ENCODE results near the gene NPAS4.

GRCh38 chr11:66457826-66458225 is 37.0 kb downstream of the NPAS4 start:
- no peak for TF ChIP-seq ZNF501 (CRISPR knock-in tag; IDR thresholded peaks at IDR 0.05)
- no peak for TF ChIP-seq FOXK1 (CRISPR knock-in tag; IDR thresholded peaks at IDR 0.05; ENCODE audit: borderline replicate concordance, low read depth)
- no peak for TF ChIP-seq MXD1 (CRISPR knock-in tag; IDR thresholded peaks at IDR 0.05)

Measured in HepG2 (cell line).